SU-DHL-6 (cell line): ENCODE data around the gene CARD14.
"Not testable (repeated sequence)": the region's sequence is repeated elsewhere in the genome, so short reads cannot be mapped to it uniquely, and the experiment has no call there.

Experiments
- EZH2phosphoT487 ChIP-seq: fragments of 200-600 bp; sonication (generic), shearing (Covaris generic); conservative IDR thresholded peaks from 2 replicates; pipeline ENCODE4 v1.6.1; 2018; ENCODE audit warnings: mild to moderate bottlenecking, antibody characterized with exemption, low read length, moderate library complexity, mixed read lengths
- TF ChIP-seq, protein P1 (sequence below): fragments of 200-600 bp; sonication (generic); IDR thresholded peaks from one replicate; pipeline ENCODE4 v1.5.1; 2017; ENCODE audit warnings: antibody characterized with exemption, mild to moderate bottlenecking, low read length, moderate library complexity; ENCODE audit not compliant: insufficient read depth, poor library complexity, severe bottlenecking

DNA sequence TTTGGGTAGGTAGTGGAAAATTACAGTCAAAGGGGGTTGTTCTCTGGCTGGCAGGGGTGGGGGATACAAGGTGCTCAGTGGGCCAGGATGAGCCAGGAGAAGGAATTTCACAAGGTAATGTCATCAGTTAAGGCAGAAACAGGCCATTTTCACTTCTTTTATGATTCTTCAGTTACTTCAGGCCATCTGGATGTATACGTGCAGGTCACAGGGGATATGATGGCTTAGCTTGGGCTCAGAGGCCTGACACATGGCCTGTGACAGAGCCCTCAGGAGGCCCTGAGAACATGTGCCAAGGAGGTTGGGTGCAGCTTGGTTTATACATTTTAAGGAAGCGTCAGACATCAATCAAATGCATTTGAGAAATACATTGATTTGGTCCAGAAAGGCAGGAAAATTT, 88.5 kb downstream of the CARD14 start:
- TF ChIP-seq, protein P1, sequence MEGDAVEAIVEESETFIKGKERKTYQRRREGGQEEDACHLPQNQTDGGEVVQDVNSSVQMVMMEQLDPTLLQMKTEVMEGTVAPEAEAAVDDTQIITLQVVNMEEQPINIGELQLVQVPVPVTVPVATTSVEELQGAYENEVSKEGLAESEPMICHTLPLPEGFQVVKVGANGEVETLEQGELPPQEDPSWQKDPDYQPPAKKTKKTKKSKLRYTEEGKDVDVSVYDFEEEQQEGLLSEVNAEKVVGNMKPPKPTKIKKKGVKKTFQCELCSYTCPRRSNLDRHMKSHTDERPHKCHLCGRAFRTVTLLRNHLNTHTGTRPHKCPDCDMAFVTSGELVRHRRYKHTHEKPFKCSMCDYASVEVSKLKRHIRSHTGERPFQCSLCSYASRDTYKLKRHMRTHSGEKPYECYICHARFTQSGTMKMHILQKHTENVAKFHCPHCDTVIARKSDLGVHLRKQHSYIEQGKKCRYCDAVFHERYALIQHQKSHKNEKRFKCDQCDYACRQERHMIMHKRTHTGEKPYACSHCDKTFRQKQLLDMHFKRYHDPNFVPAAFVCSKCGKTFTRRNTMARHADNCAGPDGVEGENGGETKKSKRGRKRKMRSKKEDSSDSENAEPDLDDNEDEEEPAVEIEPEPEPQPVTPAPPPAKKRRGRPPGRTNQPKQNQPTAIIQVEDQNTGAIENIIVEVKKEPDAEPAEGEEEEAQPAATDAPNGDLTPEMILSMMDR: not testable (repeated sequence)
- not testable (repeated sequence) for TF ChIP-seq EZH2phosphoT487
